ENCODE data around the gene MRPL24.

- TF ChIP-seq POLR2A (IDR thresholded peaks at IDR 0.05) (no peak), POLR2AphosphoS5 (IDR thresholded peaks at IDR 0.05) (no peak)
Observed at GRCh38 chr1:156745881-156746280, 5.0 kb upstream of the MRPL24 start.

All from prostate gland (tissue), 1 donor.